Testis (tissue), 3 donors: ENCODE data around the gene SOX6. TPM values are rescaled to one million over a fixed set of nuclear protein-coding genes. Genes with fewer than 3 reads are reported as not detected.

ENCODE experiments used
- DNase-seq: peaks from one replicate; pipeline ENCODE4 v3.0.0-alpha.2; 2019
- H3K27ac ChIP-seq, 2 donors: fragments of 200-600 bp; sonication (generic); one replicate each; pipeline ENCODE4 v1.5.1; 2019
- H3K27me3 ChIP-seq: fragments of 200-600 bp; sonication (generic); one replicate; pipeline ENCODE4 v1.5.1; 2019
- H3K36me3 ChIP-seq: fragments of 200-600 bp; sonication (generic); one replicate; pipeline ENCODE4 v1.5.1; 2017; ENCODE audit warnings: low read depth; ENCODE audit errors: missing control alignments
- H3K4me1 ChIP-seq: fragments of 200-600 bp; sonication (generic); one replicate; pipeline ENCODE4 v1.5.1; 2019
- H3K4me3 ChIP-seq, 2 donors: fragments of 200-600 bp; sonication (generic); one replicate each; pipeline ENCODE4 v1.5.1; 2017 to 2019
- H3K9me3 ChIP-seq: fragments of 200-600 bp; sonication (generic); one replicate; pipeline ENCODE4 v1.5.1; 2017
- CTCF ChIP-seq, 3 experiments: fragments of 450-650 bp in 2 of 3; fragments of 200-600 bp in 1 of 3; sonication (generic) in 1 of 3; IDR thresholded peaks; one replicate each; pipeline ENCODE4 v1.5.1; 2016 to 2019; ENCODE audit warnings: antibody characterized with exemption in 3 of 3, mild to moderate bottlenecking in 2 of 3, moderate library complexity in 1 of 3
- POLR2A ChIP-seq: fragments of 450-650 bp; IDR thresholded peaks from one replicate; pipeline ENCODE4 v1.6.1; 2017; ENCODE audit warnings: antibody characterized with exemption, mild to moderate bottlenecking, moderate library complexity
- WGBS, 2 donors: methylation state at CpG; one replicate each; pipeline ENCODE4 v1.1.5; 2018; 5-methylcytosine and 5-hydroxymethylcytosine counted together
- intact Hi-C: fragments of 100-400 bp; cut with DNase I; formaldehyde crosslinking; loops from one replicate; pipeline ENCODE4 v1.15.1; 2023; ENCODE audit warnings: low total_unique reads
- polyA plus RNA-seq: library from polyadenylated mRNA; stranded (reverse); fragments of 350-450 nt; fragmentation: Illumina TruSeq; extraction: RNeasy Lipid Tissue Mini Kit (QIAGEN cat#74804); gene quantifications from one replicate; pipeline ENCODE4 v1.2.3, GENCODE V29; 2014; ENCODE audit warnings: low read depth, low replicate concordance; ENCODE audit not compliant: insufficient read depth
- total RNA-seq, 2 donors: library from RNA; depleted of rRNA; stranded (reverse); fragments of >200 nt; gene quantifications; one replicate each; pipeline ENCODE4 v1.2.3, GENCODE V29; 2016

SOX6 gene
- total and polyA plus RNA-seq, 3 donors from 2014 or later: 39.6 to 74.0 (median 52.3) TPM

GRCh38 chr11:16155448-16155847 lies 200.9 kb downstream of the SOX6 start:
- intact Hi-C loops: no loop called here
- Histone ChIP-seq H3K27me3 (no peaks in the 10 kb centered on the region), H3K4me1 (no peaks in the 10 kb centered on the region), H3K4me3 (no peak overlapping the region), H3K9me3 (no peaks in the 10 kb centered on the region), H3K36me3 (no peaks in the 10 kb centered on the region), H3K27ac (no peak overlapping the region)
- TF ChIP-seq CTCF (IDR thresholded peaks at IDR 0.05) (no peak), POLR2A (no peak)
- DNase-seq: no peak

GRCh38 chr11:16154715-16155396 lies 201.5 kb downstream of the SOX6 start:
- Histone ChIP-seq H3K4me3 (no peak overlapping the region), H3K27ac (no peak overlapping the region), H3K4me1 (no peaks in the 10 kb centered on the region), H3K36me3 (no peaks in the 10 kb centered on the region), H3K27me3 (no peaks in the 10 kb centered on the region), H3K9me3 (no peaks in the 10 kb centered on the region)
- intact Hi-C loops: no loop called here
- TF ChIP-seq POLR2A (no peak), CTCF (IDR thresholded peaks at IDR 0.05) (no peak)
- no peak for DNase-seq
- WGBS, 2 donors: 79 to 84% methylated on average over 4 of the region's 4 CpGs

GRCh38 chr11:16153951-16154350 lies 202.4 kb downstream of the SOX6 start:
- TF ChIP-seq CTCF (IDR thresholded peaks at IDR 0.05): no peak
- TF ChIP-seq POLR2A: no peak
- WGBS, 2 donors: 95 to 96% methylated on average over 2 of the region's 2 CpGs
- intact Hi-C loops: no loop called here
- H3K4me3 ChIP-seq: no peak overlapping the region
- H3K4me1 ChIP-seq: no peaks in the 10 kb centered on the region
- H3K27ac ChIP-seq: no peak overlapping the region
- H3K27me3 ChIP-seq: no peaks in the 10 kb centered on the region
- H3K36me3 ChIP-seq: no peaks in the 10 kb centered on the region
- H3K9me3 ChIP-seq: no peaks in the 10 kb centered on the region
- DNase-seq: no peak

- TF ChIP-seq POLR2A (no peak), CTCF (IDR thresholded peaks at IDR 0.05) (no peak)
- Histone ChIP-seq H3K4me1 (no peaks in the 10 kb centered on the region), H3K27me3 (no peaks in the 10 kb centered on the region), H3K4me3 (no peak overlapping the region), H3K36me3 (no peaks in the 10 kb centered on the region), H3K27ac (no peak overlapping the region), H3K9me3 (no peaks in the 10 kb centered on the region)
- 89 to 96% methylated on average over 6 of the region's 6 CpGs for WGBS, 2 donors
- no peak for DNase-seq
- intact Hi-C loops: no loop called here
Measured at GRCh38 chr11:16151138-16151537, 205.2 kb downstream of the SOX6 start.

- Histone ChIP-seq H3K27me3 (no peaks in the 10 kb centered on the region), H3K9me3 (no peaks in the 10 kb centered on the region), H3K27ac (no peak overlapping the region), H3K36me3 (no peaks in the 10 kb centered on the region), H3K4me3 (no peak overlapping the region), H3K4me1 (no peaks in the 10 kb centered on the region)
- WGBS, 2 donors: 48 to 55% methylated on average over 1 of the region's 1 CpG
- no peak for DNase-seq
- intact Hi-C loops: no loop called here
- no peak for TF ChIP-seq CTCF (IDR thresholded peaks at IDR 0.05)
- TF ChIP-seq POLR2A: no peak
Measured at GRCh38 chr11:16149476-16149875, 206.9 kb downstream of the SOX6 start.
